Lung (tissue), 16 donors: ENCODE data around the gene HNRNPC. TPM values are rescaled to one million over a fixed set of nuclear protein-coding genes. Genes with fewer than 3 reads are reported as not detected.

Source experiments
- ATAC-seq: fragments of 200-7000 bp; cut with Tn5 transposase; one replicate; pipeline ENCODE4 v1.9.1; 2020; ENCODE audit warnings: moderate number of reproducible peaks; ENCODE audit not compliant: insufficient read depth, low FRiP score
- DNase-seq, 3 donors: peaks; one replicate each; pipeline ENCODE4 v3.0.0-alpha.2; 2013 to 2017
- H3K27ac ChIP-seq, 2 donors: one replicate each; pipeline ENCODE4 v1.5.1; 2013; ENCODE audit warnings: mild to moderate bottlenecking in 2 of 2, moderate library complexity in 2 of 2, control low read depth in 1 of 2, inconsistent platforms in 1 of 2, low read depth in 1 of 2, low read length in 1 of 2
- H3K27me3 ChIP-seq, 3 donors: one replicate each; pipeline ENCODE4 v1.5.1; 2013; ENCODE audit warnings: low read length in 2 of 3; ENCODE audit not compliant: control insufficient read depth in 3 of 3, insufficient read depth in 3 of 3
- H3K36me3 ChIP-seq, 4 donors: one replicate each; pipeline ENCODE4 v1.5.1; 2013; ENCODE audit warnings: low read length in 4 of 4, mild to moderate bottlenecking in 1 of 4, moderate library complexity in 1 of 4; ENCODE audit not compliant: control insufficient read depth in 4 of 4, insufficient read depth in 4 of 4
- H3K4me1 ChIP-seq, 5 donors: one replicate each; pipeline ENCODE4 v1.5.1; 2013; ENCODE audit warnings: low read length in 5 of 5, mild to moderate bottlenecking in 2 of 5, moderate library complexity in 1 of 5; ENCODE audit not compliant: control insufficient read depth in 5 of 5, insufficient read depth in 5 of 5
- H3K4me3 ChIP-seq: one replicate; pipeline ENCODE4 v1.5.1; 2013; ENCODE audit warnings: mild to moderate bottlenecking, control low read depth, moderate library complexity
- H3K9ac ChIP-seq, 2 donors: one replicate each; pipeline ENCODE4 v1.5.1; 2013; ENCODE audit warnings: low read length in 2 of 2, control low read depth in 1 of 2; ENCODE audit not compliant: insufficient read depth in 1 of 2
- H3K9me3 ChIP-seq, 4 donors: one replicate each; pipeline ENCODE4 v1.5.1; 2013; ENCODE audit warnings: low read length in 3 of 4, mild to moderate bottlenecking in 1 of 4, moderate library complexity in 1 of 4; ENCODE audit not compliant: control insufficient read depth in 4 of 4, insufficient read depth in 3 of 4
- CTCF ChIP-seq: IDR thresholded peaks from 2 replicates; pipeline ENCODE4 v1.5.1; 2012; ENCODE audit warnings: mild to moderate bottlenecking; ENCODE audit errors: control extremely low read depth, extremely low read depth
- WGBS, 2 donors: extraction: QIAGEN DNeasy Blood & Tissue Kit; methylation state at CpG; one replicate each; pipeline ENCODE4 v1.1.7; 2013; 5-methylcytosine and 5-hydroxymethylcytosine counted together
- long read RNA-seq, 5 donors: transcript quantifications; one replicate each; lab custom pipeline, GENCODE V29; 2026
- polyA plus RNA-seq, 2 donors: library from polyadenylated mRNA; stranded (reverse); fragments of 200-250 nt; gene quantifications; one replicate each; pipeline ENCODE4 v1.2.1, GENCODE V29; 2013
- total RNA-seq, 2 donors: library from RNA; depleted of rRNA in 1 of 2; stranded (reverse); fragments of >200 nt in 1 of 2; gene quantifications; one replicate each; pipeline ENCODE4 v1.2.1, GENCODE V29; 2014 to 2021
- donor health status: control.
- donor health status: control.
- donor health status: Bipolar disorder and iron deficiency.
- donor health status: healthy.
- donor health status: DM: yes; HTN: yes; CAD: no.

Gene HNRNPC
- total RNA-seq = 100 to 1,000 TPM; 302 to 508 TPM
- 100 to 1,000 TPM; 576 to 589 TPM for polyA plus RNA-seq
- long read RNA-seq, donor 1, full-length matches to known transcripts = 128 of 470 reads
- long read RNA-seq, donor 1, partial matches to known transcripts = 275 of 470 reads
- long read RNA-seq, donor 1, other reads (novel, unspliced or antisense) = 67 of 470 reads
- long read RNA-seq, donor 2, transcript HNRNPC-205 (9 exons, 1,375 nt) = major isoform, 19 of 178 reads
- long read RNA-seq, donor 2, partial matches to known transcripts = 130 of 178 reads
- long read RNA-seq, donor 2, other reads (novel, unspliced or antisense) = 13 of 178 reads
- long read RNA-seq, donor 3, full-length matches to known transcripts = 50 of 216 reads
- long read RNA-seq, donor 3, partial matches to known transcripts = 138 of 216 reads
- long read RNA-seq, donor 3, other reads (novel, unspliced or antisense) = 28 of 216 reads
- long read RNA-seq, donor 4, full-length matches to known transcripts = 35 of 217 reads
- long read RNA-seq, donor 4, partial matches to known transcripts = 166 of 217 reads
- long read RNA-seq, donor 4, other reads (novel, unspliced or antisense) = 16 of 217 reads
- long read RNA-seq, donor 5, full-length matches to known transcripts = 93 of 464 reads
- long read RNA-seq, donor 5, partial matches to known transcripts = 301 of 464 reads
- long read RNA-seq, donor 5, other reads (novel, unspliced or antisense) = 70 of 464 reads

- peaks cover 0 to 24% (median 10%) of the 10 kb centered on the region in 5 donors for H3K4me1 ChIP-seq
- 0% methylated on average over 49 of the region's 49 CpGs for WGBS, 2 donors
- DNase-seq (peak; percentile 100), ATAC-seq (peak; percentile 95)
- peak within 1 kb of the TSS; percentile 91 to 96 for H3K27ac ChIP-seq
- no peaks in the 10 kb centered on the region for H3K9me3 ChIP-seq
- peaks cover 2 to 19% (median 11%) of the 10 kb centered on the region in 4 donors for H3K36me3 ChIP-seq
- no peaks in the 10 kb centered on the region for H3K27me3 ChIP-seq
- peak within 1 kb of the TSS; percentile 93 for H3K4me3 ChIP-seq
- no peak for TF ChIP-seq CTCF
- peak within 1 kb of the TSS; percentile 100 for H3K9ac ChIP-seq
Observed at GRCh38 chr14:21269252-21270046, at the start of gene HNRNPC. Gene HNRNPC, minus strand, starts transcription at chr14:21269442. Its CDS starts 35,249 bp downstream, at chr14:21234193.

- Histone ChIP-seq H3K27me3 (no peaks in the 10 kb centered on the region), H3K4me3 (no peak overlapping the region), H3K4me1 (peaks cover 0 to 2% (median 0%) of the 10 kb centered on the region in 5 donors), H3K9ac (no peak overlapping the region), H3K36me3 (no peaks in the 10 kb centered on the region), H3K9me3 (no peaks in the 10 kb centered on the region), H3K27ac (no peak overlapping the region)
- WGBS, 2 donors = 52 to 59% methylated on average over 3 of the region's 3 CpGs
- no peak for TF ChIP-seq CTCF
- ATAC-seq = no peak
- peak in 1 of 3 donors; percentile 7 for DNase-seq
Observed at GRCh38 chr14:21317398-21317797, 48.2 kb upstream of the HNRNPC start.

- Histone ChIP-seq H3K4me3 (no peak overlapping the region), H3K9me3 (peaks cover 0 to under 1% (median 0%) of the 10 kb centered on the region in 4 donors), H3K27ac (no peak overlapping the region), H3K27me3 (peaks cover 0 to under 1% (median 0%) of the 10 kb centered on the region in 3 donors), H3K4me1 (no peaks in the 10 kb centered on the region), H3K36me3 (no peaks in the 10 kb centered on the region), H3K9ac (no peak overlapping the region)
- no peak for DNase-seq
- no peak for ATAC-seq
- TF ChIP-seq CTCF = no peak
- WGBS, 2 donors = 77 to 83% methylated on average over 12 of the region's 12 CpGs
Observed at GRCh38 chr14:21313512-21313911, 44.3 kb upstream of the HNRNPC start.
